LNCaP clone FGC (cell line): ENCODE measurements around the gene DNAJC24.
"Not testable (repeated sequence)": the region's sequence is repeated elsewhere in the genome, so short reads cannot be mapped to it uniquely, and the experiment has no call there.

Experiments
- DNase-seq: peaks from one replicate; pipeline ENCODE4 v3.0.0-alpha.2; 2011; ENCODE audit warnings: low read depth
- H3K4me3 ChIP-seq: 2 replicates; pipeline ENCODE4 v1.5.1; 2011; ENCODE audit warnings: mild to moderate bottlenecking, low read depth, low read length, control low read depth
- TF ChIP-seq, protein P1 (sequence below): IDR thresholded peaks from 2 replicates; pipeline ENCODE4 v1.5.1; 2012; ENCODE audit warnings: mild to moderate bottlenecking; ENCODE audit not compliant: control insufficient read depth, insufficient read depth; ENCODE audit errors: extremely low read depth

Gene DNAJC24

GRCh38 chr11:31369348-31370329 lies at the start of gene DNAJC24, which contains the start of gene DCDC1:
Gene DNAJC24, plus strand, starts transcription at chr11:31369860. Its CDS starts 889 bp downstream, at chr11:31370749.
Gene DCDC1, minus strand, starts transcription at chr11:31369739. Its CDS starts 41,459 bp downstream, at chr11:31328280.
- peak; percentile 82 for DNase-seq

GRCh38 chr11:31321494-31321893 lies 48.2 kb upstream of the DNAJC24 start:
- DNase-seq: not testable (repeated sequence)
- H3K4me3 ChIP-seq: peak overlapping the region; percentile 26; the same call in 1 of the 2 replicates

More at GRCh38 chr11:31369348-31370329, at the start of gene DNAJC24, which contains the start of gene DCDC1:
- TF ChIP-seq, protein P1, sequence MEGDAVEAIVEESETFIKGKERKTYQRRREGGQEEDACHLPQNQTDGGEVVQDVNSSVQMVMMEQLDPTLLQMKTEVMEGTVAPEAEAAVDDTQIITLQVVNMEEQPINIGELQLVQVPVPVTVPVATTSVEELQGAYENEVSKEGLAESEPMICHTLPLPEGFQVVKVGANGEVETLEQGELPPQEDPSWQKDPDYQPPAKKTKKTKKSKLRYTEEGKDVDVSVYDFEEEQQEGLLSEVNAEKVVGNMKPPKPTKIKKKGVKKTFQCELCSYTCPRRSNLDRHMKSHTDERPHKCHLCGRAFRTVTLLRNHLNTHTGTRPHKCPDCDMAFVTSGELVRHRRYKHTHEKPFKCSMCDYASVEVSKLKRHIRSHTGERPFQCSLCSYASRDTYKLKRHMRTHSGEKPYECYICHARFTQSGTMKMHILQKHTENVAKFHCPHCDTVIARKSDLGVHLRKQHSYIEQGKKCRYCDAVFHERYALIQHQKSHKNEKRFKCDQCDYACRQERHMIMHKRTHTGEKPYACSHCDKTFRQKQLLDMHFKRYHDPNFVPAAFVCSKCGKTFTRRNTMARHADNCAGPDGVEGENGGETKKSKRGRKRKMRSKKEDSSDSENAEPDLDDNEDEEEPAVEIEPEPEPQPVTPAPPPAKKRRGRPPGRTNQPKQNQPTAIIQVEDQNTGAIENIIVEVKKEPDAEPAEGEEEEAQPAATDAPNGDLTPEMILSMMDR: no peak
- peak within 1 kb of the TSS; percentile 86 for H3K4me3 ChIP-seq

GRCh38 chr11:31323145-31323544 lies 46.5 kb upstream of the DNAJC24 start:
- DNase-seq: no peak
- TF ChIP-seq, protein P1: no peak
- H3K4me3 ChIP-seq: no peak overlapping the region

- H3K4me3 ChIP-seq: no peak overlapping the region
- TF ChIP-seq, protein P1: no peak
- DNase-seq: no peak
Observed at GRCh38 chr11:31325160-31325559, 44.5 kb upstream of the DNAJC24 start.

DNA sequence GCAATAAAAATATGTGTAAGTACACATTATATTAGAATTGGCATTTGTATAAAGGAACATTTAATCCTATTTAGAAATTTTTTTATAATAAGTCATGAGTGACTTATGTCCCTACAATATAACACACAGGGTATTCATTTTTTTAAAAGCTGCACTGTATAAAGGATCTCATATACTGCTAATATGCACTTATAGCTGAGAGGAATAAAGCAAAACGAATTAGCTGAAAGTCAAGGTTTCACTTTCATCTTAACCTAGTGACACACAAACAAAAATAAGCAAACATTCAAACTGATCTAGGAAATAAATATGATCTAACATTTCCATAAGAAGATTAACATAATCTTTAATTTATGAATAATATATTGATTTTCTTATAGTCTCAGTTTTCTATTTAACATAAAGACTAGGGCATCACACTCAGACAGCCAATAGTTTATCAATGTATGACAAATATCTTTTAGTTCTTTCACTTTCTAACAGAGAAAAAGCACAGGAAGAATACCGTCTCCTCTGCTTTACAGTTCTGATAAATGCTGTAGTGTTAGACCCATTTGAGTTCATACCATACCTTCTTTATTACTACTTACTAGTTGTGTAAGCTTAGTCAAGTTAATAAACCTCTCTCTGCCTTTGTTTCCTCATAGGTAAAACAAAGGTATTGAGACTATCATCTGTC lies 43.1 kb upstream of the DNAJC24 start:
- no peak overlapping the region for H3K4me3 ChIP-seq
- DNase-seq: no peak

GRCh38 chr11:31327417-31327816 lies 42.2 kb upstream of the DNAJC24 start:
- no peak overlapping the region for H3K4me3 ChIP-seq
- TF ChIP-seq, protein P1: no peak
- no peak for DNase-seq

More for the DNA sequence above, 43.1 kb upstream of the DNAJC24 start:
- TF ChIP-seq, protein P1: no peak

- TF ChIP-seq, protein P1: no peak
- no peak overlapping the region for H3K4me3 ChIP-seq
- no peak for DNase-seq
Observed at GRCh38 chr11:31328697-31329096, 41.0 kb upstream of the DNAJC24 start.
